H1 (cell line): ENCODE data around the gene MARCHF9. TPM values are rescaled to one million over a fixed set of nuclear protein-coding genes. Genes with fewer than 3 reads are reported as not detected.

Source experiments
- CTCF ChIA-PET: fragments of 300-600 bp; sonication (Branson Sonifier 250); formaldehyde crosslinking; loops from one replicate; lab custom pipeline; 2021; ENCODE audit not compliant: partially characterized antibody; lab: Charles Lee
- POLR2A ChIA-PET: fragments of 300-600 bp; sonication (Branson Sonifier 250); formaldehyde crosslinking; loops from one replicate; lab custom pipeline; 2021; ENCODE audit warnings: inconsistent platforms; ENCODE audit not compliant: partially characterized antibody; lab: Charles Lee
- DNase-seq, 2 experiments: peaks; one replicate each; pipeline versions ENCODE4 v3.0.0 to v3.0.0-alpha.2; 2010 to 2022; ENCODE audit warnings: low spot score in 2 of 2, low read depth in 1 of 2, mixed read lengths in 1 of 2
- FAIRE-seq: peaks from 2 replicates; lab custom pipeline; 2011; peaks lifted over from hg19 to GRCh38; lab: Jason Lieb, UNC
- H2AFZ ChIP-seq: 2 replicates; pipeline ENCODE4 v1.8.1; 2012; ENCODE audit warnings: low read length, inconsistent platforms
- H2AK5ac ChIP-seq: 2 replicates; pipeline ENCODE4 v1.6.1; 2013; ENCODE audit warnings: low read depth, low read length
- H2BK120ac ChIP-seq: replicated peaks from 2 replicates; pipeline ENCODE3; 2013; ENCODE audit warnings: low read depth, low read length, inconsistent platforms
- H2BK12ac ChIP-seq: 2 replicates; pipeline ENCODE4 v1.6.1; 2013; ENCODE audit warnings: low read depth, low read length
- H2BK15ac ChIP-seq: 2 replicates; pipeline ENCODE4 v1.6.1; 2013; ENCODE audit warnings: low read length
- H2BK20ac ChIP-seq: 2 replicates; pipeline ENCODE4 v1.6.1; 2013; ENCODE audit warnings: low read length
- H2BK5ac ChIP-seq: 2 replicates; pipeline ENCODE4 v1.6.1; 2013; ENCODE audit warnings: low read depth, low read length
- H3K14ac ChIP-seq: 2 replicates; pipeline ENCODE4 v1.6.1; 2013; ENCODE audit warnings: inconsistent platforms; ENCODE audit not compliant: insufficient read length
- H3K18ac ChIP-seq: 2 replicates; pipeline ENCODE4 v1.6.1; 2013; ENCODE audit warnings: low read length; ENCODE audit errors: extremely low read depth
- H3K23ac ChIP-seq: 2 replicates; pipeline ENCODE4 v1.6.1; 2013; ENCODE audit warnings: inconsistent platforms; ENCODE audit not compliant: insufficient read length
- H3K23me2 ChIP-seq: 2 replicates; pipeline ENCODE4 v1.6.1; 2013; ENCODE audit warnings: low read depth, low read length
- H3K27ac ChIP-seq: 2 replicates; pipeline ENCODE4 v1.6.1; 2011; ENCODE audit warnings: low read depth, low read length, inconsistent platforms
- H3K27me3 ChIP-seq, 4 experiments: replicated peaks in 1 of 4; 1 replicate in 1 of 4; 2 replicates in 3 of 4; pipeline versions ENCODE4 v1.6.1 to v1.8.1; 2011 to 2013; ENCODE audit warnings: low read length in 3 of 4, mild to moderate bottlenecking in 3 of 4, inconsistent platforms in 2 of 4, mixed read lengths in 2 of 4, moderate library complexity in 1 of 4; ENCODE audit not compliant: control insufficient read depth in 3 of 4, insufficient read depth in 3 of 4; ENCODE audit errors: extremely low read depth in 1 of 4
- H3K36me3 ChIP-seq, 4 experiments: 2 replicates each; pipeline versions ENCODE4 v1.6.1 to v1.8.1; 2011 to 2013; ENCODE audit warnings: mild to moderate bottlenecking in 4 of 4, low read length in 3 of 4, moderate library complexity in 2 of 4, control low read depth in 1 of 4, inconsistent platforms in 1 of 4; ENCODE audit not compliant: insufficient read depth in 4 of 4, control insufficient read depth in 2 of 4
- H3K4ac ChIP-seq: replicated peaks from 2 replicates; pipeline ENCODE3; 2013; ENCODE audit warnings: low read length, low read depth, mixed read lengths, inconsistent platforms; ENCODE audit not compliant: insufficient read length
- H3K4me1 ChIP-seq, 4 experiments: replicated peaks in 1 of 4; 1 replicate in 1 of 4; 2 replicates in 3 of 4; pipeline versions ENCODE4 v1.6.1 to v1.8.1; 2011 to 2013; ENCODE audit warnings: low read length in 3 of 4, inconsistent platforms in 2 of 4, mixed read lengths in 1 of 4; ENCODE audit not compliant: insufficient read depth in 4 of 4, control insufficient read depth in 3 of 4
- H3K4me2 ChIP-seq, 2 experiments: 2 replicates each; pipeline versions ENCODE4 v1.6.1 to v1.8.1; 2011 to 2013; ENCODE audit warnings: low read depth in 2 of 2, low read length in 2 of 2, control low read depth in 1 of 2, inconsistent platforms in 1 of 2, mild to moderate bottlenecking in 1 of 2; ENCODE audit not compliant: insufficient read depth in 1 of 2
- H3K4me3 ChIP-seq, 4 experiments: fragments of 200-600, 300-600 bp in 1 of 4; sonication (generic), shearing (Covaris generic), sonication (Bioruptor Twin) in 1 of 4; 2 replicates each; pipeline versions ENCODE4 v1.5.1 to v1.8.1; 2011 to 2016; ENCODE audit warnings: low read length in 4 of 4, low read depth in 3 of 4, control low read depth in 2 of 4, inconsistent platforms in 2 of 4, mild to moderate bottlenecking in 2 of 4, mixed read lengths in 1 of 4, moderate library complexity in 1 of 4; ENCODE audit not compliant: insufficient read depth in 2 of 4; ENCODE audit errors: extremely low read depth in 1 of 4
- H3K56ac ChIP-seq: replicated peaks from 2 replicates; pipeline ENCODE3; 2013; ENCODE audit warnings: low read depth, mild to moderate bottlenecking, mixed read lengths, low read length, inconsistent platforms; ENCODE audit not compliant: insufficient read length
- H3K79me1 ChIP-seq: 2 replicates; pipeline ENCODE4 v1.6.1; 2013; ENCODE audit warnings: low read depth, low read length, control low read depth
- H3K79me2 ChIP-seq, 2 experiments: 2 replicates each; pipeline versions ENCODE4 v1.6.1 to v1.8.1; 2012 to 2013; ENCODE audit warnings: low read length in 2 of 2, mild to moderate bottlenecking in 2 of 2, inconsistent platforms in 1 of 2; ENCODE audit not compliant: insufficient read depth in 2 of 2, control insufficient read depth in 1 of 2
- H3K9ac ChIP-seq, 4 experiments: replicated peaks in 1 of 4; 1 replicate in 1 of 4; 2 replicates in 3 of 4; pipeline versions ENCODE4 v1.6.1 to v1.8.1; 2011 to 2013; ENCODE audit warnings: low read depth in 3 of 4, low read length in 3 of 4, control low read depth in 2 of 4, mild to moderate bottlenecking in 2 of 4, moderate library complexity in 2 of 4, inconsistent platforms in 1 of 4; ENCODE audit errors: extremely low read depth in 1 of 4
- H3K9me3 ChIP-seq, 2 experiments: 2 replicates each; pipeline versions ENCODE4 v1.6.1 to v1.8.1; 2012 to 2013; ENCODE audit warnings: mild to moderate bottlenecking in 2 of 2, moderate library complexity in 2 of 2, control low read depth in 1 of 2, inconsistent platforms in 1 of 2, low read depth in 1 of 2, low read length in 1 of 2, mixed read lengths in 1 of 2; ENCODE audit not compliant: insufficient read depth in 2 of 2
- H4K20me1 ChIP-seq, 2 experiments: replicated peaks in 1 of 2; 2 replicates each; pipeline versions ENCODE3 to v1.8.1; 2011 to 2013; ENCODE audit warnings: inconsistent platforms in 2 of 2, low read length in 2 of 2, mild to moderate bottlenecking in 1 of 2; ENCODE audit not compliant: insufficient read depth in 2 of 2, control insufficient read depth in 1 of 2
- H4K5ac ChIP-seq: 2 replicates; pipeline ENCODE4 v1.6.1; 2013; ENCODE audit warnings: low read length, low read depth, mixed read lengths, inconsistent platforms; ENCODE audit not compliant: insufficient read length
- H4K8ac ChIP-seq: 2 replicates; pipeline ENCODE4 v1.8.0; 2013; ENCODE audit warnings: mild to moderate bottlenecking, moderate library complexity, low read length, inconsistent platforms; ENCODE audit not compliant: insufficient read depth; ENCODE audit errors: extremely low read depth
- H4K91ac ChIP-seq: replicated peaks from 2 replicates; pipeline ENCODE3; 2013; ENCODE audit warnings: low read length, mixed read lengths, inconsistent platforms; ENCODE audit not compliant: insufficient read length
- BRCA1 ChIP-seq: IDR thresholded peaks from 2 replicates; pipeline ENCODE4 v1.6.1; 2012; ENCODE audit warnings: low read depth, low read length, improper control_type of control experiment
- CTBP2 ChIP-seq: IDR thresholded peaks from 2 replicates; pipeline ENCODE4 v1.7.0; 2011; ENCODE audit warnings: borderline replicate concordance, mild to moderate bottlenecking, moderate library complexity, mixed read lengths, low read length; ENCODE audit not compliant: insufficient read depth, insufficient read length
- MAX ChIP-seq: IDR thresholded peaks from 2 replicates; pipeline ENCODE4 v1.6.1; 2012; ENCODE audit warnings: inconsistent platforms
- POLR2A ChIP-seq, 2 experiments: IDR thresholded peaks; 1 replicate in 1 of 2; 2 replicates in 1 of 2; pipeline ENCODE4 v1.6.1; 2011; ENCODE audit warnings: low read depth in 2 of 2, low read length in 2 of 2, mild to moderate bottlenecking in 2 of 2; ENCODE audit errors: control extremely low read depth in 1 of 2
- TAF1 ChIP-seq: IDR thresholded peaks from 2 replicates; pipeline ENCODE4 v1.6.1; 2011; ENCODE audit warnings: mild to moderate bottlenecking, low read depth, low read length
- ZNF274 ChIP-seq: IDR thresholded peaks from 2 replicates; pipeline ENCODE4 v1.7.0; 2012; ENCODE audit warnings: low read length, borderline replicate concordance; ENCODE audit errors: extremely low read depth
- WGBS, 2 experiments: shearing (Covaris generic) in 1 of 2; methylation state at CpG; one replicate each; pipeline versions ENCODE4 v1.1.6 to v1.1.7; 2013 to 2015; ENCODE audit warnings: low lambda C conversion rate in 2 of 2, mixed read lengths in 2 of 2, inconsistent platforms in 1 of 2, low coverage in 1 of 2, missing lambda C conversion rate in 1 of 2; ENCODE audit not compliant: insufficient replicate concordance in 2 of 2, insufficient coverage in 1 of 2, insufficient read length in 1 of 2; ENCODE audit errors: extremely low coverage in 1 of 2, missing lambda C conversion rate in 1 of 2; 5-methylcytosine and 5-hydroxymethylcytosine counted together
- polyA plus RNA-seq, 7 experiments: library from polyadenylated mRNA; depleted of rRNA in 3 of 7; stranded (reverse) in 5 of 7; unstranded in 2 of 7; fragments of >200 nt in 5 of 7; fragments of 200-250 nt in 2 of 7; gene quantifications; 1 replicate in 5 of 7; 2 replicates in 1 of 7; 4 replicates in 1 of 7; pipeline versions ENCODE4 v1.2.1 to v1.2.3, GENCODE V29; 2011 to 2013; ENCODE audit warnings: missing spikeins in 2 of 7, mixed read lengths in 2 of 7
- total RNA-seq: library from RNA; stranded (reverse); fragmentation: NEBNext Ultra II Directional; extraction: Animal tissue kit (Norgen Biotek cat#: 25700); gene quantifications from 2 replicates; pipeline ENCODE4 v1.2.1, GENCODE V29; 2021

MARCHF9 gene
- total and polyA plus RNA-seq, 2 of the 8 experiments (the other 6 are each of a cell fraction or from before 2014, with no cell fraction given), result 6.4 to 7.8 TPM

GRCh38 chr12:57763881-57764661 is 9.2 kb downstream of the MARCHF9 start:
- Histone ChIP-seq H3K56ac (no peak overlapping the region), H2BK12ac (no peak overlapping the region), H3K9ac (no peak overlapping the region), H3K4me2 (peak overlapping the region; percentile 87 to 96), H4K5ac (no peak overlapping the region), H3K18ac (no peak overlapping the region), H4K91ac (no peak overlapping the region), H3K4me1 (peaks cover 13 to 22% (median 19%) of the 10 kb centered on the region in 4 experiments), H3K4me3 (peak overlapping the region; percentile 39 to 66 (median 64); a peak in 5 of 8 replicates), H2AFZ (peak overlapping the region; percentile 91), H3K23me2 (peaks cover 23% of the 10 kb centered on the region), H3K23ac (no peak overlapping the region), H3K14ac (no peak overlapping the region), H4K20me1 (peaks cover 0 to 12% of the 10 kb centered on the region in 2 experiments), H3K4ac (no peak overlapping the region), H3K27me3 (peaks cover 22 to 39% (median 37%) of the 10 kb centered on the region in 4 experiments), H3K79me2 (no peaks in the 10 kb centered on the region), H3K36me3 (peaks cover 6 to 9% (median 7%) of the 10 kb centered on the region in 4 experiments; a peak in 7 of 8 replicates), H2BK15ac (no peak overlapping the region), H2BK20ac (no peak overlapping the region), H3K9me3 (no peaks in the 10 kb centered on the region), H3K79me1 (no peaks in the 10 kb centered on the region), H3K27ac (no peak overlapping the region), H2BK5ac (no peak overlapping the region), H2AK5ac (no peak overlapping the region), H2BK120ac (no peak overlapping the region), H4K8ac (no peak overlapping the region)
- WGBS, 2 experiments, result 76% methylated on average over 6 of the region's 6 CpGs; no CpG with 5 or more reads in 1 of the 2 experiments
- DNase-seq (no peak), FAIRE-seq (no peak)
- ChIA-PET CTCF (interaction anchor here (0.5 to 1.6 kb wide), 7 partner anchors 8 to 181 kb away, joined by 3 to 15 read pairs (median 4); no protein-coding TSS in a partner anchor), POLR2A (interaction anchor here (0.7 to 5.4 kb wide), 13 partner anchors 8 to 80 kb away, joined by 3 to 35 read pairs (median 4); partner anchors contain the start of genes CDK4, EEF1AKMT3, MARCHF9 and METTL1)
- TF ChIP-seq BRCA1 (no peak), CTBP2 (no peak), MAX (no peak), TAF1 (no peak), ZNF274 (no peak), POLR2A (IDR thresholded peaks at IDR 0.05; ENCODE audit: control extremely low read depth in 1 of 2, low read depth in 2 of 2, low read length in 2 of 2) (peak in 1 of 2 experiments; percentile 29; a peak in 2 of 3 replicates)
